ENCODE results near the gene ABCF2. TPM values are rescaled to one million over a fixed set of nuclear protein-coding genes. Genes with fewer than 3 reads are reported as not detected.

Gene ABCF2
- total RNA-seq, 4 donors from 2014 or later = 27.0 to 44.7 (median 40.5) TPM

DNA sequence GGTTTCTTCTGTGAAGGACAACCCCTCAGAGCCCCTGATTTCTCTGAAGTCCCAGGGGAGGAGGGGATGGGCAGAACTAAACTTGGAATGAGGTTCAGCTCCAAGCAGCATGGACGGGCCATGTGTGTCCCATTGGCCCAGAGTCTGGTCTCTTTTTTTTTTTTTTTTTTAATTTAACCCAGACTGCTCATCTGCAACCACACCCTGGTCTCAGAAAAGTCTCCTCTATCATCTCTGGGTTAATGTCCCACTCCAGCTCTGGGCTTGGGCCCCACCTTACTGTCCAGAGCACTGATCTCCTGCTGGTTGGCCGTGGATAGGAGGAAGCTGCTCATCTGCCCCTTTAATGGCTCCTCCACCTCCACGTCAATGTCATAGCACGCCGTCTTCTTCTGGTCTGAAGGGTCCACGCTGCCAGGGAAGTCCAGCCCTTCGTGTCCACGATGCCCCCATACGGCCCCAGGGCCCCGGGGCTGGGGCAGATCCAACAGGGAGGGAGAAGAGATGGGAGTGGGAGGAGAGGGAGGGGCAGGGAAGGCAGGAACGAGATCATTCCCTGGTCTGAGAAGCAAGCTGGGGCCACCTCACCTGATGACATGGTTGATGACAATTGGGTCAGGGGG lies 12.9 kb upstream of the ABCF2 start:
- no peak for DNase-seq
- intact Hi-C loops (cut with DNase I) = no loop called here
- H3K9me3 ChIP-seq = no peaks in the 10 kb centered on the region
- H3K36me3 ChIP-seq = peaks cover 23 to 74% (median 25%) of the 10 kb centered on the region in 3 donors
- WGBS, 2 donors = 58 to 67% methylated on average over 4 to 8 of the region's 11 CpGs
- no peak for TF ChIP-seq POLR2A (IDR thresholded peaks at IDR 0.05)
- TF ChIP-seq, protein P1, sequence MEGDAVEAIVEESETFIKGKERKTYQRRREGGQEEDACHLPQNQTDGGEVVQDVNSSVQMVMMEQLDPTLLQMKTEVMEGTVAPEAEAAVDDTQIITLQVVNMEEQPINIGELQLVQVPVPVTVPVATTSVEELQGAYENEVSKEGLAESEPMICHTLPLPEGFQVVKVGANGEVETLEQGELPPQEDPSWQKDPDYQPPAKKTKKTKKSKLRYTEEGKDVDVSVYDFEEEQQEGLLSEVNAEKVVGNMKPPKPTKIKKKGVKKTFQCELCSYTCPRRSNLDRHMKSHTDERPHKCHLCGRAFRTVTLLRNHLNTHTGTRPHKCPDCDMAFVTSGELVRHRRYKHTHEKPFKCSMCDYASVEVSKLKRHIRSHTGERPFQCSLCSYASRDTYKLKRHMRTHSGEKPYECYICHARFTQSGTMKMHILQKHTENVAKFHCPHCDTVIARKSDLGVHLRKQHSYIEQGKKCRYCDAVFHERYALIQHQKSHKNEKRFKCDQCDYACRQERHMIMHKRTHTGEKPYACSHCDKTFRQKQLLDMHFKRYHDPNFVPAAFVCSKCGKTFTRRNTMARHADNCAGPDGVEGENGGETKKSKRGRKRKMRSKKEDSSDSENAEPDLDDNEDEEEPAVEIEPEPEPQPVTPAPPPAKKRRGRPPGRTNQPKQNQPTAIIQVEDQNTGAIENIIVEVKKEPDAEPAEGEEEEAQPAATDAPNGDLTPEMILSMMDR (IDR thresholded peaks at IDR 0.05) = no peak
- peaks cover 0 to 11% (median 0%) of the 10 kb centered on the region in 4 donors for H3K27me3 ChIP-seq
- H3K27ac ChIP-seq = no peak overlapping the region
- peaks cover 6 to 28% (median 12%) of the 10 kb centered on the region in 3 donors for H3K4me1 ChIP-seq
- no peak overlapping the region for H3K4me3 ChIP-seq

DNA sequence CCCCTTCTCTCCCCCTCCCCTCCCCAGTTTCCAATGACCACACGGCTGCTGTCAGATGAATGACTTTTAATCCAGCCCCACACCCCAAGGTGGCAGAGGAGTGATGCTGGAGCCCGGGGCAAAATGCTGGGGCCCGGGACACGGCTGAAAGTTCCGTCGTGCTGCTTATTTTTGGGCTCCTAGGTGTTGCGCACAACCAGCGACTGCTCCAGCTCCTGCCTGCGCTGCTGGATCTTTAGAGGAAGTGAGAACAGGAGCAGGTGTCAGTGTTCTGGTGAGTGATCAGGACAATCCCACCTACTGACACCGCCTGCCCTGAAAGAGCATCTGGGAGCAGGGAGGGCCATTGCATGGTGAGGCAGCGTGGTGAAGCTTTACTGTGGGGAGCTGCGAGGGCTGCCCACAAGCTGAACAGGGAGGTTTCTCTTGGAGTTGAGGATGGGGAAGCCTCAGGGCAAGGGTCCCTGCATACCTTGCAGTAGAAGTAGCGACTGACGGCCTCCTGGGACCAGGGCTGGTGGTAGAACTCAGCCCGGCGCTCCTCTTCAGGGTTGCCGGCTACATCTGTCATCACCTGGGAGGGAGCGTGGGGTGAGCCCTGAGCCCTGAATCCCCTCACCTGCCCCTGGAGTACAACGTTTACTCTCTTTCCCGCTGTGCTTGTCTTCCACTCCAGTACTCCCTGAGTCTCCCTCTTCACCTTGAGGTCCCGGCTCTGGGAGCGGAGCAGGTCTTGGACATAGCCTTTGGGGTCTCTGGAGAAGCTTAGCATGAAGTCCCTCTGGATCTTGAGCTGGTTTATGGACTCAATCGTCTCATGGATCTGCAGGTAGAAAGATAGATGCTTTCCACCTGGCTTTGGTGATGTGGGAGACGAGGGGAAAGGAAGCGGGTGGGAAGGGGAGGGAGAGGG lies 12.2 kb upstream of the ABCF2 start:
- Histone ChIP-seq H3K4me3 (no peak overlapping the region), H3K9me3 (no peaks in the 10 kb centered on the region), H3K27me3 (peaks cover 0 to 3% (median 0%) of the 10 kb centered on the region in 4 donors), H3K36me3 (peaks cover 23 to 79% (median 28%) of the 10 kb centered on the region in 3 donors), H3K27ac (no peak overlapping the region), H3K4me1 (peaks cover 5 to 26% (median 8%) of the 10 kb centered on the region in 3 donors)
- TF ChIP-seq, protein P1 (IDR thresholded peaks at IDR 0.05) = no peak
- no peak for TF ChIP-seq POLR2A (IDR thresholded peaks at IDR 0.05)
- 85 to 86% methylated on average over 18 to 22 of the region's 25 CpGs for WGBS, 2 donors
- no peak for DNase-seq
- intact Hi-C loops (cut with DNase I) = no loop called here

- WGBS, 2 donors = 100% methylated on average over 1 of the region's 17 CpGs; no CpG with 5 or more reads in 1 of the 2 donors
- no peak for DNase-seq
Measured at GRCh38 chr7:151238190-151238810, 11.3 kb upstream of the ABCF2 start.

GRCh38 chr7:151237244-151238189 lies 10.5 kb upstream of the ABCF2 start:
- Histone ChIP-seq H3K27me3 (no peaks in the 10 kb centered on the region), H3K4me3 (no peak overlapping the region), H3K27ac (no peak overlapping the region), H3K4me1 (peaks cover 12 to 28% (median 13%) of the 10 kb centered on the region in 3 donors), H3K9me3 (no peaks in the 10 kb centered on the region), H3K36me3 (peaks cover 23 to 79% (median 28%) of the 10 kb centered on the region in 3 donors)
- TF ChIP-seq, protein P1 (IDR thresholded peaks at IDR 0.05) = no peak
- TF ChIP-seq POLR2A (IDR thresholded peaks at IDR 0.05) = no peak
- WGBS, 2 donors = 90 to 97% methylated on average over 2 to 5 of the region's 44 CpGs
- no peak for DNase-seq
- intact Hi-C loops (cut with DNase I) = no loop called here

More at GRCh38 chr7:151238190-151238810, 11.3 kb upstream of the ABCF2 start:
- no peaks in the 10 kb centered on the region for H3K27me3 ChIP-seq
- TF ChIP-seq, protein P1 (IDR thresholded peaks at IDR 0.05) = no peak
- no peak for TF ChIP-seq POLR2A (IDR thresholded peaks at IDR 0.05)
- no peak overlapping the region for H3K27ac ChIP-seq
- H3K36me3 ChIP-seq = peaks cover 23 to 79% (median 28%) of the 10 kb centered on the region in 3 donors
- intact Hi-C loops (cut with DNase I) = no loop called here
- peaks cover 10 to 26% (median 11%) of the 10 kb centered on the region in 3 donors for H3K4me1 ChIP-seq
- no peak overlapping the region for H3K4me3 ChIP-seq
- no peaks in the 10 kb centered on the region for H3K9me3 ChIP-seq
